ENCODE results near the gene SBK3.

Gene SBK3

DNA sequence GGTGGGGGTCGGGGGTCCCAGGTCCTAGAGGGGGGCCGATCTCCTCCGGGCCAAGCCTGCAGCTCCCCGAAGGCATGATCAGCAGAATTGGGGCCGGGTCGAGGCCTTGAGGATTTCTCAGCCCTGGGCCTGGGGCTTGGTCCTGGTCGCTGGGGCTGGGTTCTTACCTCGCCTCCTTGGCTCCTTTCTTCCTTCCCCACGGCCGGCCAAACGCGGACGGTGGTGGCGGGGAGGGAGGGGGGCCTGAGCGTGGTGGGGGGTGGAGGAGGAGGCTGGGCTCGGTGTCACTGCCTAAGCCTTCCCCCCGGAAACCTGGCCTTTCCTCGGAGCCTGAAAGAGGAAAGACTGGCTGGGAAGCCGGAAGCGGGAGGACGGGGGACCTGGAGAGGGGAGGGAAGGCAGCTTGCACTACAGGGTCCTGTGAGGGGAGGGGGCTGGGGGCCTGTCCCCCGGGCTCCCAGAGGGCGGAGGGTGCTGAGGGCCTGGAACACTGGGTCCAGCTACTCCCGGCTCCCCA, 35.3 kb upstream of the SBK3 start, which contains the start of gene ZNF579 (continued):
- TF ChIP-seq ZSCAN4 (tag by site-specific recombination; IDR thresholded peaks at IDR 0.05) (no peak), ZBTB20 (tag by site-specific recombination; IDR thresholded peaks at IDR 0.05) (no peak; the same call in 1 of the 2 replicates), PRDM10 (tag by site-specific recombination; IDR thresholded peaks at IDR 0.05) (peak; percentile 52; the same call in 1 of the 2 replicates), KLF8 (tag by site-specific recombination; IDR thresholded peaks at IDR 0.05) (peak; percentile 83), ZNF580 (tag by site-specific recombination; IDR thresholded peaks at IDR 0.05) (peak; percentile 67; the same call in 1 of the 2 replicates), SP3 (tag by site-specific recombination; IDR thresholded peaks at IDR 0.05) (peak; percentile 46; the same call in 1 of the 2 replicates), ZNF747 (tag by site-specific recombination; IDR thresholded peaks at IDR 0.05) (no peak), ZNF624 (tag by site-specific recombination; IDR thresholded peaks at IDR 0.05) (no peak), ZBTB21 (tag by site-specific recombination; IDR thresholded peaks at IDR 0.05) (no peak), ZNF785 (tag by site-specific recombination; IDR thresholded peaks at IDR 0.05) (no peak), ZNF423 (tag by site-specific recombination; IDR thresholded peaks at IDR 0.05) (0 out of 2 replicates have a peak, but pooled peaks have one; percentile 7), MZF1 (tag by site-specific recombination; IDR thresholded peaks at IDR 0.05; ENCODE audit: borderline replicate concordance) (0 out of 2 replicates have a peak, but pooled peaks have one; percentile 38), GLI4 (tag by site-specific recombination; IDR thresholded peaks at IDR 0.05) (0 out of 2 replicates have a peak, but pooled peaks have one; percentile 83), SP2 (tag by site-specific recombination; IDR thresholded peaks at IDR 0.05) (peak; percentile 54), ZFHX2 (tag by site-specific recombination; conservative IDR thresholded peaks at IDR 0.05) (no peak; the same call in 1 of the 2 replicates), GLIS1 (tag by site-specific recombination; IDR thresholded peaks at IDR 0.05) (peak; percentile 82), ZNF692 (tag by site-specific recombination; IDR thresholded peaks at IDR 0.05) (peak; percentile 74), ZNF140 (tag by site-specific recombination; IDR thresholded peaks at IDR 0.05) (no peak), KLF7 (tag by site-specific recombination; IDR thresholded peaks at IDR 0.05; ENCODE audit: borderline replicate concordance) (0 out of 2 replicates have a peak, but pooled peaks have one; percentile 35), GLIS2 (tag by site-specific recombination; IDR thresholded peaks at IDR 0.05) (peak; percentile 48), YY1 (tag by site-specific recombination; IDR thresholded peaks at IDR 0.05) (no peak)
- TF ChIP-seq, protein P1, sequence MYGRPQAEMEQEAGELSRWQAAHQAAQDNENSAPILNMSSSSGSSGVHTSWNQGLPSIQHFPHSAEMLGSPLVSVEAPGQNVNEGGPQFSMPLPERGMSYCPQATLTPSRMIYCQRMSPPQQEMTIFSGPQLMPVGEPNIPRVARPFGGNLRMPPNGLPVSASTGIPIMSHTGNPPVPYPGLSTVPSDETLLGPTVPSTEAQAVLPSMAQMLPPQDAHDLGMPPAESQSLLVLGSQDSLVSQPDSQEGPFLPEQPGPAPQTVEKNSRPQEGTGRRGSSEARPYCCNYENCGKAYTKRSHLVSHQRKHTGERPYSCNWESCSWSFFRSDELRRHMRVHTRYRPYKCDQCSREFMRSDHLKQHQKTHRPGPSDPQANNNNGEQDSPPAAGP (tag by site-specific recombination; IDR thresholded peaks at IDR 0.05), result 0 out of 2 replicates have a peak, but pooled peaks have one; percentile 39
- TF ChIP-seq, protein P2, sequence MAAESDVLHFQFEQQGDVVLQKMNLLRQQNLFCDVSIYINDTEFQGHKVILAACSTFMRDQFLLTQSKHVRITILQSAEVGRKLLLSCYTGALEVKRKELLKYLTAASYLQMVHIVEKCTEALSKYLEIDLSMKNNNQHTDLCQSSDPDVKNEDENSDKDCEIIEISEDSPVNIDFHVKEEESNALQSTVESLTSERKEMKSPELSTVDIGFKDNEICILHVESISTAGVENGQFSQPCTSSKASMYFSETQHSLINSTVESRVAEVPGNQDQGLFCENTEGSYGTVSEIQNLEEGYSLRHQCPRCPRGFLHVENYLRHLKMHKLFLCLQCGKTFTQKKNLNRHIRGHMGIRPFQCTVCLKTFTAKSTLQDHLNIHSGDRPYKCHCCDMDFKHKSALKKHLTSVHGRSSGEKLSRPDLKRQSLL (tag by site-specific recombination; IDR thresholded peaks at IDR 0.05), result 0 out of 2 replicates have a peak, but pooled peaks have one; percentile 27
- TF ChIP-seq, protein P3, sequence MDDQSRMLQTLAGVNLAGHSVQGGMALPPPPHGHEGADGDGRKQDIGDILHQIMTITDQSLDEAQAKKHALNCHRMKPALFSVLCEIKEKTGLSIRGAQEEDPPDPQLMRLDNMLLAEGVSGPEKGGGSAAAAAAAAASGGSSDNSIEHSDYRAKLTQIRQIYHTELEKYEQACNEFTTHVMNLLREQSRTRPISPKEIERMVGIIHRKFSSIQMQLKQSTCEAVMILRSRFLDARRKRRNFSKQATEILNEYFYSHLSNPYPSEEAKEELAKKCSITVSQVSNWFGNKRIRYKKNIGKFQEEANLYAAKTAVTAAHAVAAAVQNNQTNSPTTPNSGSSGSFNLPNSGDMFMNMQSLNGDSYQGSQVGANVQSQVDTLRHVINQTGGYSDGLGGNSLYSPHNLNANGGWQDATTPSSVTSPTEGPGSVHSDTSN (CRISPR knock-in tag; IDR thresholded peaks at IDR 0.05), result peak; percentile 70; the same call in 1 of the 2 replicates
- TF ChIP-seq, protein P4, sequence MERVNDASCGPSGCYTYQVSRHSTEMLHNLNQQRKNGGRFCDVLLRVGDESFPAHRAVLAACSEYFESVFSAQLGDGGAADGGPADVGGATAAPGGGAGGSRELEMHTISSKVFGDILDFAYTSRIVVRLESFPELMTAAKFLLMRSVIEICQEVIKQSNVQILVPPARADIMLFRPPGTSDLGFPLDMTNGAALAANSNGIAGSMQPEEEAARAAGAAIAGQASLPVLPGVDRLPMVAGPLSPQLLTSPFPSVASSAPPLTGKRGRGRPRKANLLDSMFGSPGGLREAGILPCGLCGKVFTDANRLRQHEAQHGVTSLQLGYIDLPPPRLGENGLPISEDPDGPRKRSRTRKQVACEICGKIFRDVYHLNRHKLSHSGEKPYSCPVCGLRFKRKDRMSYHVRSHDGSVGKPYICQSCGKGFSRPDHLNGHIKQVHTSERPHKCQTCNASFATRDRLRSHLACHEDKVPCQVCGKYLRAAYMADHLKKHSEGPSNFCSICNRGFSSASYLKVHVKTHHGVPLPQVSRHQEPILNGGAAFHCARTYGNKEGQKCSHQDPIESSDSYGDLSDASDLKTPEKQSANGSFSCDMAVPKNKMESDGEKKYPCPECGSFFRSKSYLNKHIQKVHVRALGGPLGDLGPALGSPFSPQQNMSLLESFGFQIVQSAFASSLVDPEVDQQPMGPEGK (tag by site-specific recombination; IDR thresholded peaks at IDR 0.05), result peak; percentile 92
- TF ChIP-seq, protein P5, sequence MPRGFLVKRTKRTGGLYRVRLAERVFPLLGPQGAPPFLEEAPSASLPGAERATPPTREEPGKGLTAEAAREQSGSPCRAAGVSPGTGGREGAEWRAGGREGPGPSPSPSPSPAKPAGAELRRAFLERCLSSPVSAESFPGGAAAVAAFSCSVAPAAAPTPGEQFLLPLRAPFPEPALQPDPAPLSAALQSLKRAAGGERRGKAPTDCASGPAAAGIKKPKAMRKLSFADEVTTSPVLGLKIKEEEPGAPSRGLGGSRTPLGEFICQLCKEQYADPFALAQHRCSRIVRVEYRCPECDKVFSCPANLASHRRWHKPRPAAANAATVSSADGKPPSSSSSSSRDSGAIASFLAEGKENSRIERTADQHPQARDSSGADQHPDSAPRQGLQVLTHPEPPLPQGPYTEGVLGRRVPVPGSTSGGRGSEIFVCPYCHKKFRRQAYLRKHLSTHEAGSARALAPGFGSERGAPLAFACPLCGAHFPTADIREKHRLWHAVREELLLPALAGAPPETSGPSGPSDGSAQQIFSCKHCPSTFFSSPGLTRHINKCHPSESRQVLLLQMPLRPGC (tag by site-specific recombination; IDR thresholded peaks at IDR 0.05), result no peak
